Liver (tissue), 9 donors: ENCODE results near the gene SLC8A1. TPM values are rescaled to one million over a fixed set of nuclear protein-coding genes. Genes with fewer than 3 reads are reported as not detected.
A peak's percentile ranks its signal among the peaks of the same experiment; 100 is the strongest.

Experiments
- DNase-seq: peaks from one replicate; pipeline ENCODE4 v3.0.0-alpha.2; 2017; ENCODE audit warnings: low spot score
- H3K27ac ChIP-seq, 2 donors: one replicate each; pipeline ENCODE4 v1.7.0; 2013; ENCODE audit warnings: inconsistent platforms in 2 of 2, low read length in 2 of 2, control low read depth in 1 of 2, low read depth in 1 of 2, mild to moderate bottlenecking in 1 of 2
- H3K27me3 ChIP-seq, 4 donors: one replicate each; pipeline versions ENCODE4 v1.6.1 to v1.7.0; 2013; ENCODE audit warnings: low read length in 3 of 4, inconsistent platforms in 1 of 4, mild to moderate bottlenecking in 1 of 4, moderate library complexity in 1 of 4; ENCODE audit not compliant: control insufficient read depth in 4 of 4, insufficient read depth in 4 of 4
- H3K36me3 ChIP-seq, 4 donors: one replicate each; pipeline versions ENCODE4 v1.6.1 to v1.7.0; 2013; ENCODE audit warnings: low read length in 3 of 4, mild to moderate bottlenecking in 3 of 4, low read depth in 1 of 4, moderate library complexity in 1 of 4; ENCODE audit not compliant: control insufficient read depth in 4 of 4, insufficient read depth in 3 of 4
- H3K4me1 ChIP-seq, 4 donors: one replicate each; pipeline versions ENCODE4 v1.6.1 to v1.7.0; 2013; ENCODE audit warnings: low read length in 3 of 4, mild to moderate bottlenecking in 3 of 4, moderate library complexity in 1 of 4; ENCODE audit not compliant: control insufficient read depth in 4 of 4, insufficient read depth in 4 of 4
- H3K4me3 ChIP-seq, 3 donors: one replicate each; pipeline versions ENCODE4 v1.6.1 to v1.7.0; 2013; ENCODE audit warnings: low read length in 3 of 3, control low read depth in 1 of 3, low read depth in 1 of 3, mild to moderate bottlenecking in 1 of 3
- H3K9ac ChIP-seq, 2 donors: one replicate each; pipeline ENCODE4 v1.7.0; 2013; ENCODE audit warnings: low read length in 2 of 2, mild to moderate bottlenecking in 2 of 2, moderate library complexity in 2 of 2, control low read depth in 1 of 2, low read depth in 1 of 2
- H3K9me3 ChIP-seq, 4 donors: one replicate each; pipeline versions ENCODE4 v1.6.1 to v1.7.0; 2013; ENCODE audit warnings: low read length in 3 of 4; ENCODE audit not compliant: control insufficient read depth in 4 of 4
- ATF3 ChIP-seq: IDR thresholded peaks from 2 replicates; pipeline ENCODE4 v1.6.1; 2016; ENCODE audit warnings: antibody characterized with exemption
- EGR1 ChIP-seq, 2 donors: IDR thresholded peaks; 2 replicates each; pipeline ENCODE4 v1.6.1; 2016 to 2018; ENCODE audit warnings: antibody characterized with exemption in 2 of 2, low read depth in 2 of 2
- FOXA1 ChIP-seq: IDR thresholded peaks from 2 replicates; pipeline ENCODE4 v1.6.1; 2016; ENCODE audit warnings: antibody characterized with exemption
- FOXA2 ChIP-seq: IDR thresholded peaks from 2 replicates; pipeline ENCODE4 v1.6.1; 2016; ENCODE audit warnings: antibody characterized with exemption
- GABPA ChIP-seq, 2 donors: IDR thresholded peaks in 1 of 2; conservative IDR thresholded peaks in 1 of 2; 2 replicates each; pipeline ENCODE4 v1.6.1; 2016; ENCODE audit warnings: antibody characterized with exemption in 2 of 2, mild to moderate bottlenecking in 1 of 2, moderate library complexity in 1 of 2
- HNF4A ChIP-seq, 2 donors: conservative IDR thresholded peaks; 2 replicates each; pipeline ENCODE4 v1.6.1; 2016; ENCODE audit warnings: antibody characterized with exemption in 2 of 2, mild to moderate bottlenecking in 2 of 2
- HNF4G ChIP-seq: IDR thresholded peaks from 2 replicates; pipeline ENCODE4 v1.6.1; 2016; ENCODE audit warnings: antibody characterized with exemption
- JUND ChIP-seq, 2 donors: IDR thresholded peaks; 2 replicates each; pipeline ENCODE4 v1.6.1; 2016; ENCODE audit warnings: antibody characterized with exemption in 2 of 2
- MAX ChIP-seq: IDR thresholded peaks from 2 replicates; pipeline ENCODE4 v1.6.1; 2016; ENCODE audit warnings: antibody characterized with exemption
- NR2F2 ChIP-seq: IDR thresholded peaks from 2 replicates; pipeline ENCODE4 v1.6.1; 2016; ENCODE audit warnings: antibody characterized with exemption
- RAD21 ChIP-seq, 2 donors: IDR thresholded peaks; 2 replicates each; pipeline ENCODE4 v1.6.1; 2016; ENCODE audit warnings: antibody characterized with exemption in 2 of 2, mild to moderate bottlenecking in 2 of 2
- REST ChIP-seq: IDR thresholded peaks from 2 replicates; pipeline ENCODE4 v1.6.1; 2016; ENCODE audit warnings: antibody characterized with exemption, mild to moderate bottlenecking
- RXRA ChIP-seq, 2 donors: IDR thresholded peaks; 2 replicates each; pipeline ENCODE4 v1.6.1; 2017 to 2018; ENCODE audit warnings: antibody characterized with exemption in 2 of 2, mild to moderate bottlenecking in 1 of 2
- SP1 ChIP-seq: IDR thresholded peaks from 2 replicates; pipeline ENCODE4 v1.6.1; 2018; ENCODE audit warnings: antibody characterized with exemption, mild to moderate bottlenecking
- TAF1 ChIP-seq: conservative IDR thresholded peaks from 2 replicates; pipeline ENCODE4 v1.6.1; 2016; ENCODE audit warnings: antibody characterized with exemption, mild to moderate bottlenecking
- YY1 ChIP-seq: IDR thresholded peaks from 2 replicates; pipeline ENCODE4 v1.6.1; 2016; ENCODE audit warnings: antibody characterized with exemption, mild to moderate bottlenecking
- ZBTB33 ChIP-seq: IDR thresholded peaks from 2 replicates; pipeline ENCODE4 v1.6.1; 2016; ENCODE audit warnings: antibody characterized with exemption
- WGBS: extraction: QIAGEN DNeasy Blood & Tissue Kit; methylation state at CpG from one replicate; pipeline ENCODE4 v1.1.7; 2013; 5-methylcytosine and 5-hydroxymethylcytosine counted together
- polyA plus RNA-seq, 2 donors: library from polyadenylated mRNA; stranded (reverse) in 1 of 2; unstranded in 1 of 2; fragments of 200-250 nt in 1 of 2; fragments of >200 nt in 1 of 2; fragmentation: Nextera tagmentation in 1 of 2; extraction: Ambion mirVana in 1 of 2; gene quantifications; one replicate each; pipeline versions ENCODE4 v1.2.1 to v1.2.3, GENCODE V29; 2013 to 2015
- total RNA-seq, 2 donors: library from RNA; depleted of rRNA; stranded (reverse); fragments of >200 nt; gene quantifications; one replicate each; pipeline ENCODE4 v1.2.3, GENCODE V29; 2014
- donor health status: healthy.
- donor health status: healthy.
- donor health status: healthy.
- donor health status: healthy.
- donor health status: healthy.

The SLC8A1 gene
- total and polyA plus RNA-seq, 4 donors, result 1.2 to 18.5 (median 8.2) TPM

GRCh38 chr2:40346535-40347354 lies 105.1 kb downstream of the SLC8A1 start:
- Histone ChIP-seq H3K4me3 (no peak overlapping the region), H3K27ac (no peak overlapping the region), H3K9me3 (no peaks in the 10 kb centered on the region), H3K36me3 (no peaks in the 10 kb centered on the region), H3K4me1 (peaks cover 0 to 1% (median 0%) of the 10 kb centered on the region in 4 donors), H3K27me3 (no peaks in the 10 kb centered on the region), H3K9ac (no peak overlapping the region)
- 81% methylated on average over 3 of the region's 3 CpGs for WGBS
- TF ChIP-seq SP1, result no peak
- no peak for TF ChIP-seq FOXA2
- no peak for TF ChIP-seq HNF4A (conservative IDR thresholded peaks at IDR 0.05)
- no peak for TF ChIP-seq TAF1
- no peak for TF ChIP-seq ATF3
- TF ChIP-seq HNF4G, result no peak
- TF ChIP-seq MAX, result no peak
- TF ChIP-seq RXRA (IDR thresholded peaks at IDR 0.05), result peak; percentile 11 to 23
- TF ChIP-seq NR2F2, result peak; percentile 39
- DNase-seq, result no peak

- no peaks in the 10 kb centered on the region for H3K36me3 ChIP-seq
- no peak overlapping the region for H3K27ac ChIP-seq
- peaks cover 0 to 1% (median 0%) of the 10 kb centered on the region in 4 donors for H3K4me1 ChIP-seq
- TF ChIP-seq SP1 (no peak), FOXA2 (no peak)
- no peak for DNase-seq
- H3K9ac ChIP-seq, result no peak overlapping the region
- no peak overlapping the region for H3K4me3 ChIP-seq
- no peaks in the 10 kb centered on the region for H3K27me3 ChIP-seq
- no peaks in the 10 kb centered on the region for H3K9me3 ChIP-seq
- 64% methylated on average over 1 of the region's 1 CpG for WGBS
Measured at GRCh38 chr2:40344364-40344763, 107.5 kb downstream of the SLC8A1 start.

GRCh38 chr2:40343902-40344301 lies 108.0 kb downstream of the SLC8A1 start:
- H3K27me3 ChIP-seq, result no peaks in the 10 kb centered on the region
- H3K4me3 ChIP-seq, result no peak overlapping the region
- H3K27ac ChIP-seq, result no peak overlapping the region
- H3K9me3 ChIP-seq, result no peaks in the 10 kb centered on the region
- no peaks in the 10 kb centered on the region for H3K36me3 ChIP-seq
- 70% methylated on average over 2 of the region's 2 CpGs for WGBS
- TF ChIP-seq RAD21 (IDR thresholded peaks at IDR 0.05) (no peak), TAF1 (no peak), SP1 (no peak), ATF3 (no peak), JUND (IDR thresholded peaks at IDR 0.05) (no peak), YY1 (no peak), FOXA1 (no peak), RXRA (IDR thresholded peaks at IDR 0.05) (no peak), MAX (no peak), GABPA (IDR thresholded peaks at IDR 0.05 in 1 of 2, conservative IDR thresholded peaks at IDR 0.05 in 1 of 2) (no peak), ZBTB33 (no peak), HNF4G (no peak), NR2F2 (no peak), EGR1 (IDR thresholded peaks at IDR 0.05; ENCODE audit: low read depth in 2 of 2) (no peak), FOXA2 (no peak), REST (no peak)
- no peak for DNase-seq
- no peak overlapping the region for H3K9ac ChIP-seq
- peaks cover 0 to 1% (median 0%) of the 10 kb centered on the region in 4 donors for H3K4me1 ChIP-seq
